ENCODE measurements around the gene TNNC1. TPM values are rescaled to one million over a fixed set of nuclear protein-coding genes. Genes with fewer than 3 reads are reported as not detected.
A peak's percentile ranks its signal among the peaks of the same experiment; 100 is the strongest.

Gene TNNC1
- total RNA-seq, 2 experiments from 2014 or later = 7.2 to 7.6 TPM

DNA sequence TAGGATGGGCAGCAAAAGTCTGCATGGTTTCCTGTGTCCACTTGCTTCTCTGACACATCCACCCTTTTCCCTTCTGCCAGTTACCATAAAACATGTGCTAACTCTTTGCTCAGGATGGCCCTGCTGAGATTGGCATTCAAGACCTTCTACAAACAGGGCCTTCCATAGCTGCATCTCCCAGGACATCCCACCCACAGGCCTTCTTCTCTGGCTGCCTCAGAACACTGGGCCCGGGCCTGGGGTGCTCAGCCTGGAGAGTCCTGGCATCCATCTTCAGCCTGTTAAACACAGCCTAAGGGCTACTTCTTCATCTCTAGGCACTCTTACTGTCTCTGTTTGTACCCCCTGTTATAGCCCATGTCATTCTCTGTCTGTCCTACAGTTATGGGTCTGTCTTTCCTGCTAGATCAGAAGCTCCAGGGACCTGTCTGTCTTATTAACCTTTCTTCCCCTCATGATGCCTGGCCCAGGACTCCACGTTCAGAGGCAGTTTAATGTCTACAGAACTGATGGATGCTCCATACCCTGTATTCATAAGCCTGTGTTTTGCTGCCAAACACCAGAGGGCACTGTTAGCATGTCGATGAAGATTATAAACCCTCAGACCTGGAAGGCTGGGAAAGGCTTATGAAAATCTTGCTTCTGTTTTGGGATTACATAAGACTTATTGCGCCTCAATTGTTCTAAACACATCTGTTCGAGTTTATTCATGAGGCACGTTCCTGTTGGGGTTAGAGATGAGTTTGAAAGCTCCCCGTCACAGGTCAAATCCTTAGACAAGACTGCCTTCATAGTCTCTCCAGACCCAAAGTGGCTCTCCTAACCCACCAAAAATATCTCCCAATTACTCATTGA lies 25.5 kb downstream of the TNNC1 start:
- intact Hi-C loops (cut with micrococcal nuclease) = loop anchor here (1.0 kb wide), 2 partner anchors 19 to 644 kb away; no protein-coding TSS in a partner anchor
- H3K27ac Mint-ChIP-seq = no peak overlapping the region
- no peaks in the 10 kb centered on the region for H3K4me1 Mint-ChIP-seq (ENCODE audit: low read depth)
- no peaks in the 10 kb centered on the region for H3K36me3 Mint-ChIP-seq (ENCODE audit: low read depth)
- no peaks in the 10 kb centered on the region for H3K27me3 Mint-ChIP-seq (ENCODE audit: low read depth)
- peak; percentile 64 for DNase-seq
- no peak overlapping the region for H3K4me3 Mint-ChIP-seq
- CTCF ChIA-PET = interaction anchor here (0.6 to 2.9 kb wide), 19 partner anchors 8 to 1564 kb away, joined by 3 to 81 read pairs (median 4); partner anchors contain the start of gene SEMA3G
- H3K9me3 Mint-ChIP-seq = no peaks in the 10 kb centered on the region

DNA sequence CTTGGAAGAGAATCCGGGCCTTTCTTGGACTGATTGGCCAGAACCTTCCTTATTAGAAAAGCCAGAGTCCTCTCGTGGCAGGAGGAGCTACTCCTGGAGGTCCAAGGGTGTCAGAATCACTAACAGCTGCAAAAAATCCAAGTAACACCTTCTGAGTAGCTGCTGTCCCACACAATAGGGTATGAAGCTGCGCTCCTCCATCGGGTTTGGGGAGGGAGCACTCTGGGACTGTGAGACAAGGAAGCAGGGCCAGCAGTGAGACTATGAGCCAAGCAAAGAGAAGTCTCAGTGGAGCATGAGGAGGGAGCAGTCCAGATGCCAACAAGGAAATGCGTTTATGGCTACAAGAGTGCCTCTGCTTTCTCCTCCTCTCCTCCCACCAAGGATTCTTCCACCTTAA lies 30.7 kb downstream of the TNNC1 start:
- no peak for DNase-seq
- Mint-ChIP-seq H3K27me3 (ENCODE audit: low read depth) (no peaks in the 10 kb centered on the region), H3K36me3 (ENCODE audit: low read depth) (no peaks in the 10 kb centered on the region), H3K4me3 (no peak overlapping the region), H3K9me3 (no peaks in the 10 kb centered on the region), H3K27ac (no peak overlapping the region), H3K4me1 (ENCODE audit: low read depth) (no peaks in the 10 kb centered on the region)
- intact Hi-C loops (cut with micrococcal nuclease) = no loop called here
- CTCF ChIA-PET = interaction anchor here (2.7 kb wide), 1 partner anchor 11 kb away, joined by 19 read pairs; no protein-coding TSS in a partner anchor

DNA sequence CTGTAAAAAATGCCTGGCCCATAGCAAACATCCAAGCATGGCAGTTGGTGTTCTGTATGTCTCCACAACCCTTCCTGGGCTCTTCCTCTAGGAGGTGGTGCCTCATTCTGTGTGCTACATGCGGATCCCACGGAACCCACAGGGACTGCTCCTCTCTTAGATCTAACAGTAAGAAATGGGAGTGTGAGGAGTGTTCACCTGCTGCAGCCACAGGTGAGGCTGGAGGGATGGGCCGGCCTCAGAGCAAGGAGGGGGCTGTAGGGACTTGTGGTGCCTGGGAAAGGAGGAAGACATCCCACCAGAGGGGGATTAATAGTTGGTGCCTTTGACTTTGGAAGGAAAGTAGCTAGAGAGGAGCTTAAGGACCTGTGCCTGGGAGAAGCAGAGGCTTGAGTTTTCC lies 31.2 kb downstream of the TNNC1 start:
- no peaks in the 10 kb centered on the region for H3K4me1 Mint-ChIP-seq (ENCODE audit: low read depth)

DNA sequence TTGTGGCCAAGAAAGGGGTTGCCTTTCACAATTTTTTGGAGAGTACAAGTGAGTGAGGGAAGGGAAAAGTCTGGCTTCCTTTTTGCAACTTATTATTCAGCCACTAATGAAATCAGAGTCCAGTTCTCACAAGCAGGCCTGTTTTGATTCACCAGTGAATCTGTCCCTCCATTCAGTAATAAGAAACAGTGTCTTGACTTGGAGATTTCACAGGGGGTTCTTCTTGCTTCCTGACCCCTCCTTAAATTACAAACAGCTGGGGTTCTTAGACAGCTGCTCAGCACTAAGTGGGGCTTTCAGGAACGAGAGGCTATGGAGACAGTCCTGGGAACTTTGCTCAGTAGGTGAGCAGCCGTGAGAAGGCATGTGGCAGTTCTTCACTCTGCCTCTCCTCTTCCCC lies 33.5 kb downstream of the TNNC1 start:
- intact Hi-C loops (cut with micrococcal nuclease) = no loop called here
- H3K36me3 Mint-ChIP-seq (ENCODE audit: low read depth) = peaks cover 2% of the 10 kb centered on the region
- CTCF ChIA-PET = interaction anchor here (0.8 to 1.9 kb wide), 4 partner anchors 8 to 26 kb away, joined by 3 to 5 read pairs (median 4); no protein-coding TSS in a partner anchor
- no peak for DNase-seq
- H3K27me3 Mint-ChIP-seq (ENCODE audit: low read depth) = no peaks in the 10 kb centered on the region
- no peak overlapping the region for H3K27ac Mint-ChIP-seq
- H3K4me3 Mint-ChIP-seq = no peak overlapping the region
- no peaks in the 10 kb centered on the region for H3K9me3 Mint-ChIP-seq
- H3K4me1 Mint-ChIP-seq (ENCODE audit: low read depth) = no peaks in the 10 kb centered on the region

More for the DNA sequence above, 31.2 kb downstream of the TNNC1 start:
- no peak for DNase-seq
- Mint-ChIP-seq H3K4me3 (no peak overlapping the region), H3K27me3 (ENCODE audit: low read depth) (no peaks in the 10 kb centered on the region), H3K9me3 (no peaks in the 10 kb centered on the region), H3K36me3 (ENCODE audit: low read depth) (no peaks in the 10 kb centered on the region), H3K27ac (no peak overlapping the region)
- intact Hi-C loops (cut with micrococcal nuclease) = no loop called here
- CTCF ChIA-PET = interaction anchor here (2.7 kb wide), 1 partner anchor 10 kb away, joined by 19 read pairs; no protein-coding TSS in a partner anchor

DNA sequence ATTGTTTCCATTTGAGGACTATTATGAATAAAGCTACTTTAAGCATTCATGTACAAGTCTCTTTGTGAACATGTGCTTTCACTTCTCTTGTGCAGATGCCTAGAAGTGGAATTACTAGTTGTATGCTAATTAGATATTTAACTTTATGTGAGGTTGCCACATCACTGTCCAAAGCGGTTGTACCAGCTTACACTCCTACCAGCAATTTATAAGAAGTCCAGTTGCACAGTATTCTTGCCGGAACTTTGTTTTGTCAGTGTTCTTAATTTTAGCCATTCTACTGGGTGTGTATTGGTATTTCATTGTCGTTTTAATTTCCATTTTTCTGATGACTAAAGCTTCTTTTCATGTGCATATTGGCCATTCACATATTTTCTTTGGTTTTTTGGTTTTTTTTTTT lies 38.0 kb downstream of the TNNC1 start:
- Mint-ChIP-seq H3K36me3 (ENCODE audit: low read depth) (peaks cover 3% of the 10 kb centered on the region), H3K27ac (no peak overlapping the region), H3K9me3 (no peaks in the 10 kb centered on the region), H3K27me3 (ENCODE audit: low read depth) (no peaks in the 10 kb centered on the region), H3K4me3 (no peak overlapping the region), H3K4me1 (ENCODE audit: low read depth) (peaks cover 13% of the 10 kb centered on the region)
- CTCF ChIA-PET = interaction anchor here (0.8 to 1.1 kb wide), 4 partner anchors 12 to 183 kb away, joined by 3 to 6 read pairs (median 3); no protein-coding TSS in a partner anchor
- intact Hi-C loops (cut with micrococcal nuclease) = no loop called here
- DNase-seq = no peak

DNA sequence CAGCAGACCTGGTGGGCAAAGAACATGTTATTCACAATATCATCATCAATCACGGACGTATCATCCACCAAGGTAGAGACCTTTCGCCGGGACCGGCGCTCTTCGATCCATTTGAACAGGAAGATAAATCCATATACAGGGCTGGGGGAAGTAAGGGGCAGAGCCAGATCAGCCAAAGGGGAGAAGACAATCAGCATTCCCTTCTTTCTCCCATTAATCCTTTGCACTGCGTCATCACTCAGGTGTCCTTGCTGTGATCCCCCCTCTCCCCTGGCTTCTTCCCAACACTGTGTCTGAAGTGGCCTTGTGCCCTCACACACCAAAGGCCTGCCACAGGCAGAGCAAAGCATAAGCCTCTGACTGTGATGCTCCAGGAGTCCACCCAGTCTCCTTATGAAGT lies 45.4 kb downstream of the TNNC1 start:
- peaks cover 23% of the 10 kb centered on the region for H3K36me3 Mint-ChIP-seq (ENCODE audit: low read depth)
- H3K9me3 Mint-ChIP-seq = no peaks in the 10 kb centered on the region
- intact Hi-C loops (cut with micrococcal nuclease) = no loop called here
- H3K27ac Mint-ChIP-seq = peak overlapping the region; percentile 88
- H3K4me1 Mint-ChIP-seq (ENCODE audit: low read depth) = peaks cover 35% of the 10 kb centered on the region
- H3K27me3 Mint-ChIP-seq (ENCODE audit: low read depth) = no peaks in the 10 kb centered on the region
- no peak for DNase-seq
- peak overlapping the region; percentile 86 for H3K4me3 Mint-ChIP-seq
- CTCF ChIA-PET = interaction anchor here (1.4 kb wide), 1 partner anchor 37 kb away, joined by 4 read pairs; no protein-coding TSS in a partner anchor

DNA sequence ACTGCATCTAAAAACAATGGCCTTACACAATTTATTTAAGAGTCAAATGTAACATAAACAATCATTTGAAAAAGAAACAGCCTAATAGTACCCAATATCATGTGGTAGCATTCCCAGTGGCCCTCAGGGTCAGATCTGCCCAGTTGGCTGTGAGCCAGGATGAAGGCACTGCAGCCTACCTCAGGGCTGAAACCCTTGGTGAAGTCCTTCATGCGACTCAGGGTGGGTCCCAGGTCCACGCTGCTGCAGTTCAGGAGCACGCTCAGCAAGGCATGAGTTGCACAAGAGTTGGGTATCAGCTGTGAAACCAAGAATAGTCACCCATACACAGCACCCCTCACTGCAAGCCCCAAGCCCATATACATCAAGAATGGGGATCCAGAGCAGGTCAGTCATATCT lies 46.1 kb downstream of the TNNC1 start:
- Mint-ChIP-seq H3K27ac (no peak overlapping the region), H3K4me1 (ENCODE audit: low read depth) (peaks cover 35% of the 10 kb centered on the region), H3K36me3 (ENCODE audit: low read depth) (peaks cover 25% of the 10 kb centered on the region), H3K27me3 (ENCODE audit: low read depth) (no peaks in the 10 kb centered on the region), H3K9me3 (no peaks in the 10 kb centered on the region), H3K4me3 (peak overlapping the region; percentile 86)
- DNase-seq = no peak
- intact Hi-C loops (cut with micrococcal nuclease) = no loop called here
- CTCF ChIA-PET = interaction anchor here (1.4 kb wide), 1 partner anchor 38 kb away, joined by 4 read pairs; no protein-coding TSS in a partner anchor

DNA sequence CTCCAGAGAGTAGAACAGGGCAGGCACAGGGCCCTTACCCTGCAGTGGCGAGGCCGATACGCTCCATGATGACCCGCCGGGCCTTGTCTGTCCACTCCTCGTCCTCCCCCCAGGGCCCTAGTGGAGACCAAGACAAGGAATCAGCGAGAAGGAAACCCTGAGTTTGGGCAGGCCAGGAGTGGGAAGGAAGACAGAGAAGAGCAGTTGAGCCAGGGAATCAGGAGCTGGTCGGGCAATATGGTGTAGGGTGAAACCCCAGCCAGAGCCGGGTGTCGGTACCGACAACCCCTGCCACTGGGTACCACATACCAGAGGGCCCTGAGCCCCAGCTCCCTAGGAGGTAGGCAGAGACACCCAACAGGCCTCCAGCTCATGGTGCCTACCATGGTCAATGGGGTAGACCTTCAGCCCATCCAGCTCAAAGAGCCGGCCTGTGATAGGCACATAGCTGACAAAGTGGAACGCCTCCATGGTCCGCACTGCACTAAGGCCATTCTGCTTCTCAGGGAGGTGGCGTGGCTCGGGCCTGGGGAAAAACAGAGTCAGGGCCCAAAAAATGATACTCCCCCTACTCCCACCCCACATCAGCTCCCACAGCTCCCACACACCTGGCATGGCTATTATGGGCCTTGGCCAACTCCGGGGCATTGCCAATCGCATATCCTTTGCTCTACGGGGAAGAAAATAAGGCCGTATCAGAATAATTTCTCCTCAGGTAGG lies 46.9 kb downstream of the TNNC1 start:
- Mint-ChIP-seq H3K27ac (no peak overlapping the region), H3K4me1 (ENCODE audit: low read depth) (peaks cover 28% of the 10 kb centered on the region), H3K4me3 (no peak overlapping the region), H3K9me3 (no peaks in the 10 kb centered on the region), H3K27me3 (ENCODE audit: low read depth) (no peaks in the 10 kb centered on the region), H3K36me3 (ENCODE audit: low read depth) (peaks cover 29% of the 10 kb centered on the region)
- no peak for DNase-seq
- CTCF ChIA-PET = interaction anchor here (1.0 to 1.4 kb wide), 2 partner anchors 39 to 187 kb away, joined by 3 to 4 read pairs; no protein-coding TSS in a partner anchor
- intact Hi-C loops (cut with micrococcal nuclease) = no loop called here

DNA sequence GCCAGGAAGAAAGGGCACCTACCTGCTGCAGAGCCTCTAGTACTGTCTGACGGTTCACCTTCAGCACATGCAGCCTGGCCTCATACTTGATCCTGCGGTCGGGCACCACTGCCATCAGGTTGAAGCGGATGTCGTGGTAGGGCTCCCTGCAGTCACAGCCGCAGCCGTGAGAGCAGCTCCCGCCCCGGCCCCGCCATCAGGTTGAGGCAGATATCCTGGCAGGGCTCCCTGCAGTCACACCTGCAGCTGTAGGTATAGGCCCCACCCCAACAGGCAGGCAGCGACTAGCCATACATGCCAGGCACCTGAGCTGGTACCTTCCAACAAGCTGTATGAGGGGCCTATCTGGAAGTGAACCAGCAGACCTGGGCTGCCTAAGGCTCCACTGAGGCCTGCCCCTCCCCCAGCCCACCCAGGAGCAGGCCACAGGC lies 47.6 kb downstream of the TNNC1 start:
- Mint-ChIP-seq H3K27ac (no peak overlapping the region), H3K36me3 (ENCODE audit: low read depth) (peaks cover 32% of the 10 kb centered on the region), H3K4me1 (ENCODE audit: low read depth) (peaks cover 23% of the 10 kb centered on the region), H3K9me3 (no peaks in the 10 kb centered on the region), H3K4me3 (no peak overlapping the region), H3K27me3 (ENCODE audit: low read depth) (no peaks in the 10 kb centered on the region)
- intact Hi-C loops (cut with micrococcal nuclease) = no loop called here
- DNase-seq = no peak
- CTCF ChIA-PET = interaction anchor here (1.0 kb wide), 1 partner anchor 186 kb away, joined by 3 read pairs; no protein-coding TSS in a partner anchor

DNA sequence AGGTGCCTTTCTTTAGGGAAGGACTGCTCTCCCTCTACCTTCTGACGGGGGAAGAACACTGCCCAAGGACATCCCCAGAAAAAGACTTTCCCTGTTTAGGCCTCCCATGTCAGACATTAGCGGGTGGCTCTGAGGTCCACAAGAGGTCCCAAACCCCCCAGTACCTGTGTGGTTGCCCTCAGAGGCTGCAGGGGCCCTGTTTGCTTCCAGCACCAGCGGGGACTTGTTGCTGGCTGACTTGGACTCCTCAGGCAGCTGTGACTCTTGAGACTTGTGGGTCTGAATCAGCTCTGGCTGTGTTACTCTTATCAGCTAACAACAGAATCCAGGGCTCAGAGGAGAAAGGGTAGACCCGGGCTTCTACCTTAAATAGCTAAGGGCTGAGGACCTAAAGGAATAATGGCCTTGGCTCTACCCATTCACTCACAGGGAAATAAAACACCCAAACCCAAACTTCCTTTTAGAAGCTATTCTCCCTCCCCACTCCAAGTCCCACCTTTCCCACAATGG lies 48.2 kb downstream of the TNNC1 start:
- intact Hi-C loops (cut with micrococcal nuclease) = no loop called here
- H3K27me3 Mint-ChIP-seq (ENCODE audit: low read depth) = no peaks in the 10 kb centered on the region
- peaks cover 32% of the 10 kb centered on the region for H3K36me3 Mint-ChIP-seq (ENCODE audit: low read depth)
- no peaks in the 10 kb centered on the region for H3K9me3 Mint-ChIP-seq
- no peak for DNase-seq
- H3K27ac Mint-ChIP-seq = no peak overlapping the region
- H3K4me3 Mint-ChIP-seq = no peak overlapping the region
- peaks cover 23% of the 10 kb centered on the region for H3K4me1 Mint-ChIP-seq (ENCODE audit: low read depth)
- CTCF ChIA-PET = interaction anchor here (1.3 kb wide), 1 partner anchor 16 kb away, joined by 3 read pairs; no protein-coding TSS in a partner anchor

DNA sequence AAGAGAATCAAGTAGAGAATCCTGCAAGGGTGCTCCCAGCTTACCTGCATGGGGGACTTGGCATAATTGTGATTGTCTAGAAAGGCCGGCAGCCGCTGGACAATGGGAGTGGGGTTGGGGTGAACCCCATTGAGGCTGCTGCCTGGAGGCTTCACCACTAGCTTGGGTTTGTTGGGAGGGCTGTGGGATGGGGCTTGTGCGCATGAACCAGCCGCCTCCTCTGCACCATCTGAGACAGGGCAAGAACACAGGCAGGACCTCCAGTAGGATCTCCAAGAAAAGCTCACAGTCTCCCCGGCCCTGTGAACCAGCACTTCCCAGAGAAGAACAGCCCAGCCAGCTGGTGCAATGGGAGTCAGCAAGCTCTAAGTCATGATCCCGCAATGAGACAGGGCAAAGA lies 48.8 kb downstream of the TNNC1 start:
- H3K4me1 Mint-ChIP-seq (ENCODE audit: low read depth) = peaks cover 23% of the 10 kb centered on the region
- no peaks in the 10 kb centered on the region for H3K27me3 Mint-ChIP-seq (ENCODE audit: low read depth)
- H3K4me3 Mint-ChIP-seq = no peak overlapping the region
- intact Hi-C loops (cut with micrococcal nuclease) = no loop called here
- DNase-seq = no peak
- CTCF ChIA-PET = interaction anchor here (0.9 to 1.3 kb wide), 2 partner anchors 15 to 20 kb away, joined by 3 to 4 read pairs; no protein-coding TSS in a partner anchor
- no peak overlapping the region for H3K27ac Mint-ChIP-seq
- H3K36me3 Mint-ChIP-seq (ENCODE audit: low read depth) = peaks cover 32% of the 10 kb centered on the region
- H3K9me3 Mint-ChIP-seq = no peaks in the 10 kb centered on the region

DNA sequence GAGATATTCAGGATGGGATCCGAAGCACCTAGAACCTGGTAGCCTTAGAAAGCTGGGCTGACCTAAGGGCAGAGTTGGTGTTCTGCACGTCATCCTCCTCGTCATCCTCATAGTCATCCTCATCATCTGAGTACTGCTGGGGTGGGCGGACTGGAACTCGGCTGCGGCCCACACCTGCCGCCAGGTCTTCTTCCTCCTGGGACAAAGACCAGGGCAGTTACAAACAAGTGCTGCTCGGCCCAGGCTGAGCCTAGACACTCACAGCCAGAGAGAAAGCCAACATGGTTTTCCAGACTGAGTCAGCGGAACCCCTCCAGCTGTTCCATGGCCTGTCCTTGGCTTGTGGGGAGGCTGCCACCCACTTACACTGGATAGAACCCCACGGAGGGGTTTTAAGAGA lies 49.5 kb downstream of the TNNC1 start:
- H3K9me3 Mint-ChIP-seq = no peaks in the 10 kb centered on the region
- DNase-seq = no peak
- no peak overlapping the region for H3K27ac Mint-ChIP-seq
- CTCF ChIA-PET = interaction anchor here (0.9 to 1.6 kb wide), 3 partner anchors 15 to 23 kb away, joined by 3 to 4 read pairs (median 3); no protein-coding TSS in a partner anchor
- intact Hi-C loops (cut with micrococcal nuclease) = no loop called here
- no peaks in the 10 kb centered on the region for H3K27me3 Mint-ChIP-seq (ENCODE audit: low read depth)
- H3K36me3 Mint-ChIP-seq (ENCODE audit: low read depth) = peaks cover 32% of the 10 kb centered on the region
- peaks cover 22% of the 10 kb centered on the region for H3K4me1 Mint-ChIP-seq (ENCODE audit: low read depth)
- H3K4me3 Mint-ChIP-seq = no peak overlapping the region

All from activated naive CD4-positive, alpha-beta T cell treated with anti-CD3 and anti-CD28 coated beads for 36 hours (primary cell).